Measurements from ENCODE around the gene UST. TPM values are rescaled to one million over a fixed set of nuclear protein-coding genes. Genes with fewer than 3 reads are reported as not detected.

Gene UST
- total RNA-seq, 2 donors from 2014 or later = 24.2 to 30.8 TPM

DNA sequence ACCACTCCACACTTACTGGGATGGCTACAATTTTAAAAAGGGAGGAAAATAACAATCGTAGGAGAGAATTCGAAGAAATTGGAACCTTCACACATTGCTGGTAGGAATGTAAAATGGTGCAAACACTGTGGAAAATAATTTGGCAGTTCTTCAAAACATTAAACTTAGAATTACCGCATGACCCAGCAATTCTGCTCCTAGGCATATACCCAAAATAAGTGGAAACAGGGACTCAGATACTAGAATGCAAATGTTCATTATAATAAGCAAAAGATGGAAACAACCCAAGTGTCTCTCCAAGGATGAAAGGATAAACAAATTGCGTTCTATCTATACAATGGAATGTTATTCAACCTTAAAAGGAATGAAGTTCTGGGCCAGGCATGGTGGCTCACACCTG lies 325.2 kb downstream of the UST start:
- Histone ChIP-seq H3K27ac (no peak overlapping the region), H3K9me3 (no peaks in the 10 kb centered on the region), H3K4me3 (no peak overlapping the region), H3K27me3 (replicated peaks; ENCODE audit: insufficient read depth) (no peaks in the 10 kb centered on the region), H3K36me3 (no peaks in the 10 kb centered on the region), H3K4me1 (ENCODE audit: control insufficient read depth in 1 of 2, low read depth in 2 of 2) (peaks cover 8 to 11% of the 10 kb centered on the region in 2 donors)
- TF ChIP-seq, protein P1, sequence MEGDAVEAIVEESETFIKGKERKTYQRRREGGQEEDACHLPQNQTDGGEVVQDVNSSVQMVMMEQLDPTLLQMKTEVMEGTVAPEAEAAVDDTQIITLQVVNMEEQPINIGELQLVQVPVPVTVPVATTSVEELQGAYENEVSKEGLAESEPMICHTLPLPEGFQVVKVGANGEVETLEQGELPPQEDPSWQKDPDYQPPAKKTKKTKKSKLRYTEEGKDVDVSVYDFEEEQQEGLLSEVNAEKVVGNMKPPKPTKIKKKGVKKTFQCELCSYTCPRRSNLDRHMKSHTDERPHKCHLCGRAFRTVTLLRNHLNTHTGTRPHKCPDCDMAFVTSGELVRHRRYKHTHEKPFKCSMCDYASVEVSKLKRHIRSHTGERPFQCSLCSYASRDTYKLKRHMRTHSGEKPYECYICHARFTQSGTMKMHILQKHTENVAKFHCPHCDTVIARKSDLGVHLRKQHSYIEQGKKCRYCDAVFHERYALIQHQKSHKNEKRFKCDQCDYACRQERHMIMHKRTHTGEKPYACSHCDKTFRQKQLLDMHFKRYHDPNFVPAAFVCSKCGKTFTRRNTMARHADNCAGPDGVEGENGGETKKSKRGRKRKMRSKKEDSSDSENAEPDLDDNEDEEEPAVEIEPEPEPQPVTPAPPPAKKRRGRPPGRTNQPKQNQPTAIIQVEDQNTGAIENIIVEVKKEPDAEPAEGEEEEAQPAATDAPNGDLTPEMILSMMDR (IDR thresholded peaks at IDR 0.05) = no peak
- no peak for DNase-seq (ENCODE audit: low spot score)
- ATAC-seq (ENCODE audit: insufficient number of reproducible peaks, low FRiP score, low read depth) = no peak

DNA sequence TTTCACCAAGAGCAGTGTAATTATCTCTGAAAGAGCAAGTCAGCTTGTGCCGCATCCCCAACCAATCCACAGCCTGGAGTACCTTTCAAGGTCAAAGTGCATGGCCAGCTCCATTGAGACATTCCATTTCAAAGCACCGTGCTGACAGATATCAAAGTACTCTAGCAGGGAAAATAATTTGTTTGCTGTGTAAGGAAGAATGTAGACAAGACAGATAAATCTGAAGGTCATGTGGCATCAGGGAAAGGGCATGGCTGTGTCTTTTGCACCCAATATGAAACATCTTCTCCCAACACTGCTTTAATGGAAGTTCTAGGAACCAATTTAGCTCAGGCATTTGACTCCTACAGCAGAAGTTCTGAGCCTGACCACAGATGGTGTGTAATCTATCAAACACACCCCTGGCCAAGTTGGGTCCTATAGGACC lies 328.0 kb downstream of the UST start:
- no peak overlapping the region for H3K4me3 ChIP-seq
- no peak for DNase-seq (ENCODE audit: low spot score)
- no peak for ATAC-seq (ENCODE audit: insufficient number of reproducible peaks, low FRiP score, low read depth)
- no peaks in the 10 kb centered on the region for H3K36me3 ChIP-seq
- H3K27ac ChIP-seq = peak overlapping the region in 1 of 2 donors; percentile 25
- peaks cover 16 to 38% of the 10 kb centered on the region in 2 donors for H3K4me1 ChIP-seq (ENCODE audit: control insufficient read depth in 1 of 2, low read depth in 2 of 2)
- TF ChIP-seq, protein P1 (IDR thresholded peaks at IDR 0.05) = no peak
- no peaks in the 10 kb centered on the region for H3K9me3 ChIP-seq
- H3K27me3 ChIP-seq (replicated peaks; ENCODE audit: insufficient read depth) = no peaks in the 10 kb centered on the region

DNA sequence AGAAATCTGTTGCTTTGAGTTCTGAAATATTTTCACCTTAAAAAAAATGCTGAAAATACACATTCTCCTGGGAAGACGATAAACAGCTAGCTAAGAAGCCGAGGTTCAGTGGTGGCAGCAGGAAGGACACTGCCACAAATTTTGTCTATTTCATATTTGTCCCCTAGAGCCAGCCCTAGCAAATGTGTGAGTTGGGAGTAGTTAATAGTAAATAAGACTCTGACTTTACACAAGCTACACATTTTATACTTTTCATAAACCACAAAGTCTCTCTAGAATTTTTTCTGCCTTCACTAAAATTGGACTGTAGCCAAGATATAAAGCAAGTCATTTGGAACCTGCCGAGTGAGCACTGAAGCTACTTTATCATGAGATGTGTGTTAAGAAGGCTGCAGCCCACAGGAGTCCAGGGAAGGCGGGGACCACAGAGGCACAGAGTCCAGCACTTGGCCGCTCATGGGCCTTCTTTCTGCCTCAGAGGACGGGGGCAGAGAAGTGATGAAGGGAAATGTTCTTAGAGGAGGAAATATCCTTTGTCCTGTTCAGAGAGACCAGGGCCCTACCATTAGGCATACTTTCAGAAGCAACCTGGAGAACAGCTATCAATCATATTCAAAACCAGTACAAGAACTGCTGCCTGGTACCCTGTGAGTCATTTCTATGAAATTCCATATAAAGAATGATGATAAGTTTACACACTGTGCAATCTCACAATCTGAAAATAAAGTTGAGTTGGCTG lies 329.0 kb downstream of the UST start:
- peaks cover 24 to 47% of the 10 kb centered on the region in 2 donors for H3K4me1 ChIP-seq (ENCODE audit: control insufficient read depth in 1 of 2, low read depth in 2 of 2)
- no peaks in the 10 kb centered on the region for H3K36me3 ChIP-seq
- DNase-seq (ENCODE audit: low spot score) (no peak), ATAC-seq (ENCODE audit: insufficient number of reproducible peaks, low FRiP score, low read depth) (no peak)
- H3K4me3 ChIP-seq = no peak overlapping the region
- H3K27ac ChIP-seq = peak overlapping the region; percentile 9 to 25
- H3K9me3 ChIP-seq = no peaks in the 10 kb centered on the region
- H3K27me3 ChIP-seq (replicated peaks; ENCODE audit: insufficient read depth) = no peaks in the 10 kb centered on the region
- TF ChIP-seq, protein P1 (IDR thresholded peaks at IDR 0.05) = no peak

DNA sequence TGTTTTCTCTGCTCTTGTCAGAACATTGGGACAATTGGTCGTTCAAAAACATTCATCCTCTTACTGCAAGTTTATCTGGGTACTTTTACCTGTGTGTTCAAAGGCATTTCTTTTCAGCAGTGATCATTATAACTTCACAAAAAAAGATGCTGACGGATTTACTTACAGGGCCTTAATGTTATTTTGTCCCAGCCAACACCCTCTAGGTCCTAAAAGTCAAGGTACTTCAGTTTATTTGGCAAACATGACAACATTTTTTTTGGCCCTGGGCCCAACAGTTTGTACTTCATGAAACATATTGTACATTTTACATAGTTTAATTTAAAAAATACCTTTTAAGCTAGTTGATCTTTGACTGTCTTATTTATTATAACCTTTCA lies 329.5 kb downstream of the UST start:
- Histone ChIP-seq H3K4me3 (no peak overlapping the region), H3K9me3 (no peaks in the 10 kb centered on the region), H3K27me3 (replicated peaks; ENCODE audit: insufficient read depth) (no peaks in the 10 kb centered on the region), H3K4me1 (ENCODE audit: control insufficient read depth in 1 of 2, low read depth in 2 of 2) (peaks cover 29 to 53% of the 10 kb centered on the region in 2 donors), H3K27ac (peak overlapping the region in 1 of 2 donors; percentile 25), H3K36me3 (no peaks in the 10 kb centered on the region)
- DNase-seq (ENCODE audit: low spot score) = no peak
- ATAC-seq (ENCODE audit: insufficient number of reproducible peaks, low FRiP score, low read depth) = no peak
- TF ChIP-seq, protein P1 (IDR thresholded peaks at IDR 0.05) = no peak

DNA sequence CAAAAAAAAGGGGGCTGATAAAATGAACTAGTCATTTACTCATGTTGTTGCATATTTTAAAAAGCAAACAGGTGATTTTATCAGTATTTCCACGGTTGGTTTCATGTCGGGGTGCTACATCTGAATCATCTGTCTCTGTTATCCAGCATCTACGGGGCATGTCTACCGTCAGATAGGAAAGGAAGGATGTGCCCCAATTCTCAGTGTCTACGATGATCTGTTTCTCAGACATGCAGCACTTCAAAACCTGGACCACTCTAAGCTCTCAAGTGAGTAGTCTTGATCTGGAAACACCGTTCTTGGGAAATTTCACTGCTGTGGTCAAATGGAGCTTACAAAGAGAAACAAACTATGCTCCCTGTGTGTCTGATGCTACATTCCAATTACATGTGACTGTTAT lies 330.4 kb downstream of the UST start:
- no peak overlapping the region for H3K27ac ChIP-seq
- H3K27me3 ChIP-seq (replicated peaks; ENCODE audit: insufficient read depth) = no peaks in the 10 kb centered on the region
- ATAC-seq (ENCODE audit: insufficient number of reproducible peaks, low FRiP score, low read depth) (no peak), DNase-seq (ENCODE audit: low spot score) (no peak)
- no peaks in the 10 kb centered on the region for H3K36me3 ChIP-seq
- H3K9me3 ChIP-seq = no peaks in the 10 kb centered on the region
- H3K4me1 ChIP-seq (ENCODE audit: control insufficient read depth in 1 of 2, low read depth in 2 of 2) = peaks cover 29 to 60% of the 10 kb centered on the region in 2 donors
- no peak overlapping the region for H3K4me3 ChIP-seq
- TF ChIP-seq, protein P1 (IDR thresholded peaks at IDR 0.05) = no peak

Data from thoracic aorta (tissue), 2 donors.